ENCODE results near the gene NTSR2.

NTSR2 gene

GRCh38 chr2:11657646-11658045, 12.3 kb downstream of the NTSR2 start:
- no peak for DNase-seq (ENCODE audit: low read depth in 2 of 2)

GRCh38 chr2:11657195-11657594, 12.8 kb downstream of the NTSR2 start:
- no peak for DNase-seq (ENCODE audit: low read depth in 2 of 2)

- DNase-seq (ENCODE audit: low read depth in 2 of 2), result no peak
These were observed 13.3 kb downstream of the NTSR2 start for GRCh38 chr2:11656671-11657101.

- DNase-seq (ENCODE audit: low read depth in 2 of 2), result no peak
These were observed 13.7 kb downstream of the NTSR2 start for GRCh38 chr2:11656252-11656651.

- DNase-seq (ENCODE audit: low read depth in 2 of 2), result no peak
These were observed 14.5 kb downstream of the NTSR2 start for GRCh38 chr2:11655495-11655894.

- no peak for DNase-seq (ENCODE audit: low read depth in 2 of 2)
These were observed 17.4 kb downstream of the NTSR2 start for GRCh38 chr2:11652553-11652952.

GRCh38 chr2:11651856-11652548, 18.0 kb downstream of the NTSR2 start:
- no peak for DNase-seq (ENCODE audit: low read depth in 2 of 2)

GRCh38 chr2:11649093-11649492, 20.9 kb downstream of the NTSR2 start:
- DNase-seq (ENCODE audit: low read depth in 2 of 2), result no peak

- no peak for DNase-seq (ENCODE audit: low read depth in 2 of 2)
These were observed 22.0 kb downstream of the NTSR2 start for GRCh38 chr2:11647834-11648600.

GRCh38 chr2:11646530-11646929, 23.5 kb downstream of the NTSR2 start:
- DNase-seq (ENCODE audit: low read depth in 2 of 2), result no peak

- DNase-seq (ENCODE audit: low read depth in 2 of 2), result no peak
These were observed 25.7 kb downstream of the NTSR2 start for GRCh38 chr2:11644293-11644692.

- DNase-seq (ENCODE audit: low read depth in 2 of 2), result no peak
These were observed 27.0 kb downstream of the NTSR2 start for GRCh38 chr2:11642972-11643371.

- DNase-seq (ENCODE audit: low read depth in 2 of 2), result no peak
These were observed 29.9 kb downstream of the NTSR2 start for GRCh38 chr2:11640132-11640531.

GRCh38 chr2:11639503-11639902, 30.5 kb downstream of the NTSR2 start:
- no peak for DNase-seq (ENCODE audit: low read depth in 2 of 2)

- DNase-seq (ENCODE audit: low read depth in 2 of 2), result no peak
These were observed 32.4 kb downstream of the NTSR2 start for GRCh38 chr2:11637546-11637945.

- no peak for DNase-seq (ENCODE audit: low read depth in 2 of 2)
These were observed 33.3 kb downstream of the NTSR2 start for GRCh38 chr2:11636593-11637295.

- DNase-seq (ENCODE audit: low read depth in 2 of 2), result no peak
These were observed 34.9 kb downstream of the NTSR2 start for GRCh38 chr2:11635141-11635540.

- DNase-seq (ENCODE audit: low read depth in 2 of 2), result no peak
These were observed 35.4 kb downstream of the NTSR2 start for GRCh38 chr2:11634584-11634983.

GRCh38 chr2:11633923-11634478, 36.0 kb downstream of the NTSR2 start:
- DNase-seq (ENCODE audit: low read depth in 2 of 2), result no peak

GRCh38 chr2:11631462-11631861, 38.5 kb downstream of the NTSR2 start:
- no peak for DNase-seq (ENCODE audit: low read depth in 2 of 2)

GRCh38 chr2:11630855-11631254, 39.1 kb downstream of the NTSR2 start:
- no peak for DNase-seq (ENCODE audit: low read depth in 2 of 2)

- DNase-seq (ENCODE audit: low read depth in 2 of 2), result no peak
These were observed 40.1 kb downstream of the NTSR2 start for GRCh38 chr2:11629851-11630250.

All from activated CD4-positive, alpha-beta T cell treated with anti-CD3 and anti-CD28 coated beads for 24 hours (primary cell).